HG02870 (cell line): ENCODE measurements around the gene OR10P1.
"Not testable (repeated sequence)": the region's sequence is repeated elsewhere in the genome, so short reads cannot be mapped to it uniquely, and the experiment has no call there.

Experiments
- ATAC-seq: cut with Tn5 transposase; IDR thresholded peaks from one replicate; pipeline ENCODE4 v1.9.1; 2021; ENCODE audit warnings: mild to moderate bottlenecking, moderate library complexity; ENCODE audit not compliant: unreplicated experiment

OR10P1 gene, protein sequence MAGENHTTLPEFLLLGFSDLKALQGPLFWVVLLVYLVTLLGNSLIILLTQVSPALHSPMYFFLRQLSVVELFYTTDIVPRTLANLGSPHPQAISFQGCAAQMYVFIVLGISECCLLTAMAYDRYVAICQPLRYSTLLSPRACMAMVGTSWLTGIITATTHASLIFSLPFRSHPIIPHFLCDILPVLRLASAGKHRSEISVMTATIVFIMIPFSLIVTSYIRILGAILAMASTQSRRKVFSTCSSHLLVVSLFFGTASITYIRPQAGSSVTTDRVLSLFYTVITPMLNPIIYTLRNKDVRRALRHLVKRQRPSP

DNA sequence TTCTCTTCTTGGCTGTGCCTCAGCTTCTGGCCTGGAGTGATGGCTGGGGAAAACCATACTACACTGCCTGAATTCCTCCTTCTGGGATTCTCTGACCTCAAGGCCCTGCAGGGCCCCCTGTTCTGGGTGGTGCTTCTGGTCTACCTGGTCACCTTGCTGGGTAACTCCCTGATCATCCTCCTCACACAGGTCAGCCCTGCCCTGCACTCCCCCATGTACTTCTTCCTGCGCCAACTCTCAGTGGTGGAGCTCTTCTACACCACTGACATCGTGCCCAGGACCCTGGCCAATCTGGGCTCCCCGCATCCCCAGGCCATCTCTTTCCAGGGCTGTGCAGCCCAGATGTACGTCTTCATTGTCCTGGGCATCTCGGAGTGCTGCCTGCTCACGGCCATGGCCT lies at the start of gene OR10P1:
Gene OR10P1 (plus strand): TSS at position 40 of the 400 bp plus-strand sequence. CDS start 0 bp downstream, at position 40.
- ATAC-seq, result no peak

DNA sequence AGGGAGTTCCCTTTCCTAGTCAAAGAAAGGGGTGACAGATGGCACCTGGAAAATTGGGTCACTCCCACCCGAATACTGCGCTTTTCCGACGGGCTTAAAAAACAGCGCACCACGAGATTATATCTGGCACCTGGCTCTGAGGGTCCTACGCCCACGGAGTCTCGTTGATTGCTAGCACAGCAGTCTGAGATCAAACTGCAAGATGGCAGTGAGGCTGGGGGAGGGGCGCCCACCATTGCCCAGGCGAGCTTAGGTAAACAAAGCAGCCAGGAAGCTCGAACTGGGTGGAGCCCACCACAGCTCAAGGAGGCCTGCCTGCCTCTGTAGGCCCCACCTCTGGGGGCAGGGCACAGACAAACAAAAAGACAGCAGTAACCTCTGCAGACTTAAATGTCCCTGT lies 46.5 kb upstream of the OR10P1 start:
- ATAC-seq, result not testable (repeated sequence)

DNA sequence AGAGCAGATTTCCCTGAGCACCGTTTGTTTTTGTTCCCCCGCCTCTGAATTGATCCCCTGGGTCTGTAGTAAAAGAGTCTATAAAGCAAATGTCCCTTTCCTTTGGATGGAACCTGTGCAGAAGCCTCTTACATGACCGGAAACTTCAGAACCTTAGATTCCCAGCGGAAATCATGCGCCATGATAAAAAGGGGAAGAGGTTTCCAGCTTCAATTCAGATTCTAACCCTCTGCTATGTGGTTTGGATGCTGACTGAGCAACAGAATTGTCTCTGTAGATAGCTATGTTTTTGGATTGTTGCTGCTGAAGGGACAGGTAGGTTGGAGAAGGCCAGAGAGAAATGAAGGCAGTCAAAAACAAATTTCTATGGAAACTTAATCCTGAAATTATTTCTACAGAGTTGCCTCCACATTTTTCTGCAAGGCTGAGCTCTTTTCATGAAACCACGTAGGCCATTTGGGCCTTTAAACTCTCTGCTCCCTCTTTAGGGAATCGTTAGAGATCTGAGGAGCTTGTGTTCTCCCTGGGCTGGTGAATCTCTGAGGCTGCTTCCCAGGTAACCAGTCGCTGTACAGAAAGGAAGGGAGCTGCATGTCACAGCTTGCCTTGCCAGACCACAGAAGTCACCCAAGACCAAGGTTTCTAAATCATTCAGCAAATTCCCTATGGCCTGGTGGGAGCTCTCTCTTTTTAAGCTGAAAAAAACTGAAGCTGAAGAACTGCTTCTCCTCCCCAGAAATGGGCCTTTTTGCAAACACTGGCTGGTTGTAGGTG lies 28.7 kb upstream of the OR10P1 start:
- ATAC-seq, result no peak

DNA sequence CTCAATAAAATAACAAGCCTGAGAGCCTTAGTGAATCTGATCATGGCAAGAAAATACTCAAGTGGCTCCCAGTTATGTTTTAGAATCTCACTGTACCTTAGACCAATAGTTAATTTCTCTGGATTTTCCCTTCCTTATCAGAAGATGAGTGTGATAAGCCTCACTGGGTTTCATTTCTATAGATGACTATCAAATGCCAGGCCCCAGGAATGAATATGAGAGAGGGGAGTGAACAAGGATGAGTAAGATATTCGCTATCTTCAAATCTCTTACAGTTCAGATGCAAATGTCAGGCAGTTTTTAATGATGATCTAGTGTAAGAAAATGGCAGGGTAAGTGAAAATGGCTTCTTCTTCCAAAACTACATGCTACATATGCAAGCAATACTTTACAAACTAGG lies 26.1 kb upstream of the OR10P1 start:
- ATAC-seq, result no peak

DNA sequence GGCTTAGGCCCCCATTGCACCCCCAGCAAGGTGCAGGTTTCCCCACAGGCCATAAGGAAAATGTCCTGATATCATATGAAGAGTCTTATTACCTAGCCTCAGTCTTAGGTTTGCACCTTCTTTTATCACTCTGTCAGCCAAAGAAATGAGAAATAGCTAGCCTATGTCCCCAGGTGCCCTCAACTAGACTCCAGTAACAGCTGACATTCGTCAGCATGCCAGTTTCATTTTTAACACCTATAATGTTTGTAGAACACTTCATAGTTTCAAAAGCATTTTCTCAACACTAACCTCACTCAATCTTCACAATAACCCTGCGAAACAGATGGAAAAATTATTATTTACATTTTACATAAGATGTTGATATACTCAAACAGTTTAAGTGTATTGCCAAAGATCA lies 24.0 kb upstream of the OR10P1 start:
- no peak for ATAC-seq

- no peak for ATAC-seq
These were observed 21.9 kb upstream of the OR10P1 start for GRCh38 chr12:55614764-55615163.

GRCh38 chr12:55619354-55620138 lies 17.1 kb upstream of the OR10P1 start:
- peak; percentile 83 for ATAC-seq

DNA sequence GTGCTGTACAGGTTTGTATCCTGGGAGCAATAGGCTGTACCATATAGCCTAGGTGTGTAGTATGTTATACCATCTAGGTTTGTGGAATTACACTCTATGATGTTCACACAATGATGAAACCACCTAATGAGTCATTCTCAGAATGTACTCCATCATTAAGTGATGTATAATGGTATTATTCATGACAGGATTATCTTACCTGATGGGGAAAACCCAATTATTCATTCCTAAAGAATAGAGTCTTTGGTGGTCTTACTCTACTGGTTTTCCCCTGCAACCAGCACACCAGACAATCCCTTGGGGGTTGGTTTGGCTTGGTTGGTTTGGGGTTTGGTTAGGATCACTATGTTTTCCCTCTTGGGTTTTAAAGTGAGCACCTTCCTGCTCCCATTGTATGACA lies 12.6 kb upstream of the OR10P1 start:
- peak; percentile 62 for ATAC-seq

- no peak for ATAC-seq
These were observed 10.5 kb upstream of the OR10P1 start for GRCh38 chr12:55626154-55626553.

DNA sequence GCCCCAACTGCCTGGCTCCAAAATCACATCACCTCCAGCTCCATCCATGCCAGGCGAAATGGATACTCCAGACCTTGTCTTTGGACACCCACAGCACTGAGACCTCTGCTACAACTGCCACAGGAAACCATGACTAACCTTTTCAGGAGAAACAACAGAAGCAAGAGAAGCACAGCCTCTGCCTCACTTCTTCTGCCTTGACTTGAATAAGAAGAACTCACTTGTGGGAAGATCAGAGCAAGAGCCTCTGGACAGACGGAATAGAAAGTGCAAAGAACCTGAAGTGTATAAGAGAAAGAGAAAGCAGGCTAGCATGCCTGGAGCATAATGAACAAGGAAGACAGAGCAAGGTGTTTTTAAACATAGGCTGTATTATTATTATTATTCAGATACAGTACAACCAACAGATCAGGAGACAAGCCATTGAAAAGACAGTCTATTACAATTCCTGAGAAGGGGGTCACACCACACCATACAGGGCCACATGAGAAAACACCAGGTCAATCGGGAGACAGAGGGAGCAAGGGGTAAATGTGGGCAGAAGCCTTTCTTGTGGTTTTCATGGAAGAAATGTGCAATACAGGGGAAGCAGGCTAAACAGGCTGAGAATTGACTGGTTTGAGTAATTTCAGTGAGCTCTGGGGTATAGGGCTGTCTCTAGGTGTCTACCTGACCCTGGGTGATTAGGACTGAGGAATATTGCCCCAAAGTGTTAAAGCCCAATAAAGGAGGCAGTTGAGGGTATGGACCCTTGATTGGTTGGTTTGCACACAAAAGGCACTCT lies 7.4 kb upstream of the OR10P1 start:
- ATAC-seq, result no peak

DNA sequence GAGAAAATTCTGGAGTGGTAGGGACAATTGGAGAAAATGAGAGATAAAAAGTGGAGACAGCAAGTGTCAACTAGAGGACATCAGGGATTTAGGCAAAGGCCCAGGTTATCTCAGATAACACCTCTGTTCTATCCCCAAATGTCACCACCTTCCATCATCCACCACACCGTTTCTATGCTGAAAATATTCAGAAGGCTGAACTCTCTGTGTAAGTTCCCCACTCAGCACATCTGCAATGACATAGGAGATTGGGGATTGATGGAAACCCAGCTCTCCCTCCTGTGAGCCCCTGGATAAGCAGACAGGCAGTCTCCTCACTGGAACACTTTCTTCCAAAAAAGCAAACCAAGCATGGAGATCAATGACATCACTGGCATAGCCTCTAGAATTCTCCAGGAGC lies 5.6 kb upstream of the OR10P1 start:
- ATAC-seq, result no peak

GRCh38 chr12:55631733-55632132 lies 5.0 kb upstream of the OR10P1 start:
- ATAC-seq, result no peak

DNA sequence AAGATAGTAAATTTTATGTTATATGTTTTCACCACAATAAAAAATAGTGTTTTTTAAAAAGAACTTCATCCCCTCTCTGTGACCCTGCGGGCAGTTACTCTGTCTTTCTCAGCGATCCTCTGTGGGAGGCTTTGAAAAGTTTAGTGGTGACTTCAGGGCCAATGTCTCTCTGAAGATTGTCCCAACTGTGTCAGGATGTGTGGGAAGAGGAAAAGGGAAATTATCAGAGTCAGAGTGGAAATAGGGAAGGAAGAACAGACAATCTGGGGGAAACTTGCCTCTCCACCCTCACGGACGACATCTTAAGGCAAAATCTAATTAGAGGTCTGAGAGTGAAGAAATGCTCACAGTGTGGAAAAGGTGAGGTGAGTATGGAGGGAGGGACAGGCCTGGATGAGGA lies 3.5 kb upstream of the OR10P1 start:
- ATAC-seq, result no peak

- no peak for ATAC-seq
These were observed 506 bp upstream of the OR10P1 start for GRCh38 chr12:55636116-55636655.

DNA sequence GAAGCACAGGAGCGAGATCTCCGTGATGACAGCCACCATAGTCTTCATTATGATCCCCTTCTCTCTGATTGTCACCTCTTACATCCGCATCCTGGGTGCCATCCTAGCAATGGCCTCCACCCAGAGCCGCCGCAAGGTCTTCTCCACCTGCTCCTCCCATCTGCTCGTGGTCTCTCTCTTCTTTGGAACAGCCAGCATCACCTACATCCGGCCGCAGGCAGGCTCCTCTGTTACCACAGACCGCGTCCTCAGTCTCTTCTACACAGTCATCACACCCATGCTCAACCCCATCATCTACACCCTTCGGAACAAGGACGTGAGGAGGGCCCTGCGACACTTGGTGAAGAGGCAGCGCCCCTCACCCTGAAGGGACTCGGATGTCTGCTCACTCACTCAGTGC lies 775 bp downstream of the OR10P1 start:
- ATAC-seq, result no peak

DNA sequence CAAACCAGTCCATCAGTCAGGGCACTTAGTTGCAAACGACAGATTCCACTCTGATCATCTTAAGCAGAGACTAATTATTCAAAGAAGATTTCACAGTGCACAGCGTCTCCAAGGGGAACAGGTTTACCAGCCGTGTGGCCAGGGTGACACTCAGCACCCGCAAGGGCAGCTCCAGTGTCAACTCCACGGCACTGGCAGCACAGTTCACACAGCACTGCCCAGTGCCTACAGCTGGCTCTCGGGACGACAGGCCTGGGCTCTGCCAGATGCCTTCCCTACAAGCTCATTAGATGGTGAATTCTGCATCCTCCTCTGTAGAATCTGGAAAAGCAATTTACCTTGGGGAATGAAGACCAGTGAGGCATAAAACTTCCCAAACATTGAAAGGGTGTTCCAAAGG lies 4.9 kb downstream of the OR10P1 start:
- no peak for ATAC-seq

- ATAC-seq, result no peak
These were observed 5.6 kb downstream of the OR10P1 start for GRCh38 chr12:55642267-55642666.

DNA sequence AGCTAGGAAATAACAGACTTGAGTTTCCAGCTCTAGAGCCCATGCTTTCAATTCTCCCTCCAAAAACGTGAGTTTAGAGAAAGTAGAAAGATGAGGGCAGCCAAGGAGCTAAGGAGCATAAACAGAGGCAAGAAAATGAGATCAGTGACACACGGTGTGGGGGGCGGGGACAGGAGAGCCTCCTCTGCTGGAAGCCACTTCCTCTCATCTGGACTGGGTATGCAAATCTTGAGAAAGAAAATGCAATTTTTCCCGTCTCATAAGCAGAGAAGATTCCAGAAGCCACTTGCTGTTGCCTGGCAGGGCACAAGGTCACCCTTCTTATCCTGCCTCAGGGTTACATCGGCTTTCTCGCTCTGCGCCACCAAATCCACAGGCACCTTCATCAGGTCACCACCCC lies 6.0 kb downstream of the OR10P1 start:
- ATAC-seq, result no peak

GRCh38 chr12:55644591-55644990 lies 7.9 kb downstream of the OR10P1 start:
- ATAC-seq, result no peak

- ATAC-seq, result no peak
These were observed 10.3 kb downstream of the OR10P1 start for GRCh38 chr12:55647027-55647426.
